AG10803 (cell line): ENCODE measurements around the gene MRPL10.

Source experiments
- DNase-seq: peaks from one replicate; pipeline ENCODE4 v3.0.0; 2010; ENCODE audit warnings: low read depth
- H3K4me3 ChIP-seq: 2 replicates; pipeline ENCODE4 v1.5.1; 2011; ENCODE audit warnings: mild to moderate bottlenecking, low read length, control low read depth
- CTCF ChIP-seq: conservative IDR thresholded peaks from 2 replicates; pipeline ENCODE4 v1.5.1; 2011; ENCODE audit warnings: mild to moderate bottlenecking, low read length, control low read depth, inconsistent platforms

Gene MRPL10

GRCh38 chr17:47819475-47819874 lies 11.9 kb downstream of the MRPL10 start:
- no peak for TF ChIP-seq CTCF
- no peak overlapping the region for H3K4me3 ChIP-seq
- DNase-seq, result no peak

DNA sequence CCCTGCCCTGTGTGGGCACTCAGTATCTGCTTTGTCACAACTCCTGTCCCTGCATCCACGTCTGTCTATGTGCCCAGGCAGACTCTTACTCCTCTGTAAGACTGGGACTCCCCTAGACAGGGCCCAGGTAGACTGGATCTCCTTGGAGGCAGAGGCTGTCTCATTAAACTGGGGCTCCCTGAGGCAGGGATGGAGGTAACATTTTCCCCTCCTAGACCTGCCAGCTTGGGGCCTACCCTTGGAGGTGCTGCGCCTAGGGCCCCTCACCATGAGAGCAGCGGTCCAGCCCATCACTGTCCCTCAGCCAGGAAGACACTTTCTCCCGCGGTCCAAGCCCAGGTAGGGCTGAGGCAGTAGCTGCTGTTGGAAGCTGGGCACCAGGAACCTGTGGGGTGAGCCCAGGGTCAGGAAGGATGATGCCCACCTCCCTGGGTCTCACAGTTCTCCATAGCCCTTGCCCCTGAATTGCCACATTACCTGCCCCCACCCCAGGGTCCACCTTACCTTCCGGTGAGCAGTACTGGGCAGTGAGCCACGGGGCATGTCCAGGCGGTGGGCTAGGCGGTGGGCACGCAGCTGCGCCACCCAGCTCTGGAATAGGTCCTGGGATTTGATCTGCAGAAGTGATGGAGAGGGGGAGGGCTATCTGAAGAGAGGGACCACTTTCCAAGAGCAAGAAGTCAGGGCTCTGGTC lies 13.2 kb downstream of the MRPL10 start:
- TF ChIP-seq CTCF, result no peak
- no peak overlapping the region for H3K4me3 ChIP-seq
- no peak for DNase-seq

DNA sequence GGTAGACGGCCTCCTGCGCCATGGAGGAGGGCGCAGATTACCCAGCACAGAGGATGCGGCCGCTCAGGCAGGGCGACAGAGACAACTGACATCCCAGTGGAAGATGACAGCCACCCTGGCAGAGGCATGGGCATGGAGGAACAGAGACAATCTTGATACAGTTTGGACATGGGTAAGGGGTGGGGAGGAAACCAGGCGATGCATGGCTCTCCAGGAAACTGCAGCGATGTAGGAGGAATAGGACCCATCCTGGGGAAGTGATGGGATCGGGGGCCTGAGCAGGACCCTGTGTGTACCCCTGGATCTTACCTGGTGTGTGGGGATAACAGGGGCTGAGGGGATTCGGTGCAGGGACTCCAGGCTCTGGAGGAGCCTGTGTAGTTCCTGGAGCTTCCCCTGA lies 14.4 kb downstream of the MRPL10 start:
- DNase-seq, result no peak

GRCh38 chr17:47816111-47816735 lies 15.1 kb downstream of the MRPL10 start:
- TF ChIP-seq CTCF, result no peak
- H3K4me3 ChIP-seq, result no peak overlapping the region
- no peak for DNase-seq

More for the DNA sequence above, 14.4 kb downstream of the MRPL10 start:
- H3K4me3 ChIP-seq, result no peak overlapping the region
- no peak for TF ChIP-seq CTCF

DNA sequence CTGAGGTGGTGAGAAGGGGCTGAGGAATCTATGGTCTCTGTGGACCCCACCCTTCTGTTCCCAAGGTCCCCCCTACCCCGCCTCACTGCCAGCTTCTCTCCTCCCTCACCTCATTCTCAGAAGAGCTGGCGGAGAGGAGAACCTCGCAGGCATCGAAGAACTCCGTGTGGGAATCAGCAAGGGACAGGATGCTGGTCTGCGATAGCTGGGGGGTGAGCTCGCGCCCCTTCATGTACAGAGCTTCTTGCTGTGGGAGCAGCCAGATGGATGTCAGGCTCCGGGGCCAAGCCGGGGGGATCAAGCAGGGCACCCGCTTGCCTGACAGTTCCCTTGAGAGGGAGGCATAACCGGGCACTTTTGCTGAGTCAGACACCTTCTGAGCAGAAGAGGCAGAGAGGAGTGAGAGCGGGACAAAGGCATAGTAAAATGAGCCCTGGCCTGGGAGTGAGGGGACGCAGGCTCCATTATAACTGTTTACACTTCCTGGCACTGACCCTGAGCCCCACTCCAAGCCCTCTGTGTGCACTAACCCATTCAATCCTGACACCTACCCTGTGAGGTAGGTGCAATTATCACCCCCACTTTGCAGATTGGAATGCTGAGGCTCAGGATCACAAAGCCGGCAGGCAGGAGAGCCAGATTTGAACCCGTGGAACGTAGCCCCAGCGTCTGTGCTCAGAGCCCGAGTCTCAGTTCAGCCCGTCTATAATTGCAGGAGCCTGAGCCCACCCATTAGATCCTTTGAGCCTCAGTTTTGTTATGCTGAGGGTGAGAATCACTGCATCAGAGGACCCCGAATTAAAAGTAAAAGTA lies 16.0 kb downstream of the MRPL10 start:
- H3K4me3 ChIP-seq, result no peak overlapping the region
- no peak for TF ChIP-seq CTCF
- no peak for DNase-seq

DNA sequence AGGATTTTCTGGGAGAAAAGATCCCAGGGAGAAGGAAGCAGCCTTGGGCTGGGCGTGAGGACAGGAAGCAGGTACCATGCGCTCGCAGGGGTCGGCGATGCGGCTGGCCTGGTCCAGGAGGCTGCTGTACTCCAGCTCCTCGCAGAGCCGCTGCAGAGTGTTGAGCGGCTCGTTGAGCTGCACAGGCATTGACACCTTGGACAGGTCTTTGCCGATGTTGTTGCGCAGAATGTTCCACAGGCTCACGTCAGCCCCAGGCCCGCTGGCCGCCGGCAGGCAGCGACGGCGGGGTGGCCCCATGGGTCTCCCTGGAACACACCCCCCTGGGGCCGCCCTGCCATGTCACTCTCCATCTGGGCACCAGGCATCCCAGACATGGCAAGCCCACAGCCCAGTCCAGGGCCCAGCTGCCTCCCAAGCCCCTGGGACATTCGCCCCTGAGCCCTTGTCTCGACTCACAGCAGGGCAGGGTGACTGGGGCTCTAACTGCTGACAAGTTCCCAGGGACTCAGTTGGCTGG lies 17.8 kb downstream of the MRPL10 start:
- no peak overlapping the region for H3K4me3 ChIP-seq
- DNase-seq, result no peak
- no peak for TF ChIP-seq CTCF
